Upper lobe of right lung (tissue), 1 donor: Measurements from ENCODE around the gene ZNF414. TPM values are rescaled to one million over a fixed set of nuclear protein-coding genes. Genes with fewer than 3 reads are reported as not detected.

Source experiments
- ATAC-seq: fragments of 200-7000 bp; cut with Tn5 transposase; one replicate; pipeline ENCODE4 v1.9.1; 2020; ENCODE audit warnings: mild to moderate bottlenecking, moderate library complexity
- DNase-seq: peaks from one replicate; pipeline ENCODE4 v3.0.0-alpha.2; 2020
- H3K27ac ChIP-seq: fragments of 200-600 bp; one replicate; pipeline ENCODE4 v1.8.0; 2022
- H3K27me3 ChIP-seq: fragments of 200-600 bp; one replicate; pipeline ENCODE4 v1.8.0; 2022; ENCODE audit warnings: mild to moderate bottlenecking
- H3K36me3 ChIP-seq: fragments of 200-600 bp; one replicate; pipeline ENCODE4 v1.8.0; 2022
- H3K4me1 ChIP-seq: fragments of 200-600 bp; one replicate; pipeline ENCODE4 v1.8.0; 2022
- H3K4me3 ChIP-seq: fragments of 200-600 bp; one replicate; pipeline ENCODE4 v1.8.0; 2022; ENCODE audit warnings: mild to moderate bottlenecking
- H3K9me3 ChIP-seq: fragments of 200-600 bp; one replicate; pipeline ENCODE4 v1.8.0; 2022
- CTCF ChIP-seq: fragments of 200-600 bp; IDR thresholded peaks from one replicate; pipeline ENCODE4 v1.8.0; 2022; ENCODE audit warnings: antibody characterized with exemption
- intact Hi-C: fragments of 100-400 bp; cut with DNase I; formaldehyde crosslinking; loops from one replicate; pipeline ENCODE4 v1.11.0; 2022
- total RNA-seq: library from RNA; stranded (reverse); fragmentation: NEBNext Ultra II Directional; extraction: Animal tissue kit (Norgen Biotek cat#: 25700); gene quantifications from one replicate; pipeline ENCODE4 v1.2.1, GENCODE V29; 2021
- donor health status: DM: no; HTN: yes; CAD: no; lungs with severe emphysema.

ZNF414 gene
- total RNA-seq, 1 donor from 2014 or later: 23.4 TPM

DNA sequence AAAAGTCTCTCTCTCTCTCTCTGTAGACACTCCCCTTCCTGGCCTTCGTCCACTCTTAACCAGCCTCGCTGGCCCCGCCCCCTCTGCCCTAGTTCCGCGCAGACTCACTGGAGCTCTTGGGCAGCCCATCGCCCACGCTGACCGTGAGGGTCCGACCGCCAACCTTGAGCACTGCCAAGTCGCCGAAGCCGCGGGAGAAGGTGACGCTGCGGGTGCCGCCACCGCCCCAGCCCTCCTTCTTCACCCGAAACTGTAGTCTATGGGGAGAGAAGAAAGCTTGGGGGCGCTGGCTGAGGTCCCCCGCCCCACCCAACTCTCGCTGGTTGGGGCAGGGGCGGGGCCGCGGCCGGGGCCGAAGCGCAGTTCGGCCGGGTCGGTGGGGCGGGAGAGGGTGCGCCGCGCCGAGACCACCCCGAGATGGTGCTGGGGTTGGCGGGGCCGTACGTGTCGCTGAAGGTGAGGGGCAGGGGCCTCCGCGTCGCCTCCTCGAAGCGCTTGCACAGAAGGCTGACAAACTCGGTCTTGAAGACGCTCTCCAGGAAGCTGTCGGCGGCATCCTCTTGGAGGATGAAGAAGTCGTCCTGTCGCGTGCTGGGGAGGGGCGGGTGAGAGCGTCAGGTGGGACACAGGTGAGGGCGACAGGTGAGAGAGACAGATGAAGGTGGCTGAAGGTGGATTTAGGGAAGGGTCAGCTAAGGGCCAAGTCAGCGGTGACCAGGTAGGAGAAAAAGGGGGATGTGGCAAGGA is 12.6 kb upstream of the ZNF414 start:
- H3K4me3 ChIP-seq: peak overlapping the region; percentile 69
- no peaks in the 10 kb centered on the region for H3K9me3 ChIP-seq
- no peak for TF ChIP-seq CTCF
- DNase-seq: peak; percentile 94
- H3K36me3 ChIP-seq: peaks cover 38% of the 10 kb centered on the region
- peak; percentile 72 for ATAC-seq
- no peaks in the 10 kb centered on the region for H3K27me3 ChIP-seq
- H3K4me1 ChIP-seq: no peaks in the 10 kb centered on the region
- intact Hi-C loops: no loop called here
- H3K27ac ChIP-seq: peak overlapping the region; percentile 80

DNA sequence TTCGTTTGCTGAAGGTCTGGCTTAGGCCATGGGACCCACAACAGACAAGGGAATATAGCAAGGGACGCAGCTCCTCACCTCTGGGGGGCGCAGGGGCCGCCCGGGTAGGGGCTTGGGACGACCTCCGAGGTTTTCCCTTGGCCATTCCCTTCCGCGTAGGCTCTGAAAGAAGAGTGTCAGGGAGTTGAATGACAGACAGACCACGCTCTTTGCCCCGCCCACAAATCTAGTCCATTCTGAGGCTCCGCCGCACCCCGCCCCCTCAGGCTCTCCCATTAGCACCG is 11.4 kb upstream of the ZNF414 start:
- Histone ChIP-seq H3K9me3 (no peaks in the 10 kb centered on the region), H3K4me1 (no peaks in the 10 kb centered on the region), H3K4me3 (peak overlapping the region; percentile 48), H3K36me3 (peaks cover 38% of the 10 kb centered on the region), H3K27me3 (no peaks in the 10 kb centered on the region), H3K27ac (peak overlapping the region; percentile 72)
- DNase-seq (no peak), ATAC-seq (no peak)
- intact Hi-C loops: no loop called here
- no peak for TF ChIP-seq CTCF

DNA sequence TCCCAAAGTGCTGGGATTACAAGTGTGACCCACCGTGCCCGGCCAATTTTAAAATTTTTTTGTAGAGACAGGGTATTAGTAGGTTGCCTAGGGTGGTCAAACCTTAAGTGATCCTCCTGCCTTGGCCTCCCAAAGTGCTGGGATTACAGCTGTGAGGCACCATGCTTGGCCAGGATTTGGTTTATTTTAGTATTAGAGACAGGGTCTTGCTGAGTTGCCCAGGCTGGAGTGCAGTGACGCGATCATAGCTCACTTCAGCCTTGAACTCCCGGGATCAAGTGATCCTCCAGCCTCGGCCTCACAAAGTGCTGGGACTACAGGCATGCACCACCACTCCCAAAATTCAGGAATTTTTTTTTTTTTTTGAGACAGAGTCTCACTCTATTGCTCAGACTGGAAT is 5.4 kb upstream of the ZNF414 start:
- Histone ChIP-seq H3K27ac (no peak overlapping the region), H3K4me1 (peaks cover 25% of the 10 kb centered on the region), H3K4me3 (no peak overlapping the region), H3K27me3 (no peaks in the 10 kb centered on the region), H3K9me3 (no peaks in the 10 kb centered on the region), H3K36me3 (peaks cover 9% of the 10 kb centered on the region)
- no peak for TF ChIP-seq CTCF
- no peak for ATAC-seq
- DNase-seq: no peak
- intact Hi-C loops: no loop called here

DNA sequence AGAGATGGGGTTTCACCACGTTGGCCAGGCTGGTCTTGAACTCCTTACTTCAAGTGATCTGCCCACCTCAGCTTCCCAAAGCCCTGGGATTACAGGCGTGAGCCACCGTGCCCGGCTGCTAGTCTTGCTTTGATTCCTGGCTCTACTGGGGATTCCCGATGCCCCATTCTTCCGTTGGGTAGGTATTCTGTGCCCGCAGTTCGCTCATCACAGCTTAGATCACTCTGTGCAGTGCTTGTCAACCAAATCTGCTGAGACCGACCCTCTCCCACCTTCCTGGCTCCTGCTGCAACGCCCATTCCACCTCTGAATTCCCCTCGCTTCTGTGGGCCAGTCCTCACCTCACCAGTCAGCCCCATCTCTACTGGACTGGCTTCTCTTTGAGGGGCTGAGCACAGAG is 4.6 kb upstream of the ZNF414 start:
- H3K27me3 ChIP-seq: no peaks in the 10 kb centered on the region
- no peak overlapping the region for H3K4me3 ChIP-seq
- H3K27ac ChIP-seq: peak overlapping the region; percentile 53
- TF ChIP-seq CTCF: no peak
- DNase-seq: no peak
- H3K9me3 ChIP-seq: no peaks in the 10 kb centered on the region
- no peak for ATAC-seq
- H3K36me3 ChIP-seq: peaks cover 9% of the 10 kb centered on the region
- intact Hi-C loops: no loop called here
- peaks cover 27% of the 10 kb centered on the region for H3K4me1 ChIP-seq

- H3K9me3 ChIP-seq: no peaks in the 10 kb centered on the region
- H3K4me3 ChIP-seq: no peak overlapping the region
- no peak for TF ChIP-seq CTCF
- DNase-seq: no peak
- H3K4me1 ChIP-seq: peaks cover 35% of the 10 kb centered on the region
- H3K27ac ChIP-seq: peak overlapping the region; percentile 53
- intact Hi-C loops: no loop called here
- peak; percentile 20 for ATAC-seq
- H3K27me3 ChIP-seq: no peaks in the 10 kb centered on the region
- peaks cover 5% of the 10 kb centered on the region for H3K36me3 ChIP-seq
Observed at GRCh38 chr19:8517551-8518442, 3.8 kb upstream of the ZNF414 start.
